Endodermal cell (in vitro differentiated cells): ENCODE measurements around the gene BRD7. TPM values are rescaled to one million over a fixed set of nuclear protein-coding genes. Genes with fewer than 3 reads are reported as not detected.

Experiments used
- DNase-seq: peaks from one replicate; pipeline ENCODE4 v3.0.0-alpha.2; 2017
- H3K27ac ChIP-seq: 2 replicates; pipeline ENCODE4 v1.5.1; 2013; ENCODE audit warnings: mild to moderate bottlenecking, low read depth, low read length, moderate library complexity
- H3K27me3 ChIP-seq: 2 replicates; pipeline ENCODE4 v1.6.1; 2013; ENCODE audit warnings: mild to moderate bottlenecking, low read length, moderate library complexity; ENCODE audit not compliant: insufficient read depth, control insufficient read depth, poor library complexity, severe bottlenecking
- H3K36me3 ChIP-seq: 2 replicates; pipeline ENCODE4 v1.7.0; 2013; ENCODE audit warnings: mild to moderate bottlenecking, low read length, moderate library complexity; ENCODE audit not compliant: control insufficient read depth, insufficient read depth
- H3K4me1 ChIP-seq: one replicate; pipeline ENCODE4 v1.7.0; 2013; ENCODE audit warnings: low read length; ENCODE audit not compliant: control insufficient read depth, insufficient read depth
- H3K4me3 ChIP-seq: 2 replicates; pipeline ENCODE4 v1.5.1; 2013; ENCODE audit warnings: mild to moderate bottlenecking, low read length, moderate library complexity
- H3K9ac ChIP-seq: 2 replicates; pipeline ENCODE4 v1.6.1; 2013; ENCODE audit warnings: mild to moderate bottlenecking, low read length, moderate library complexity; ENCODE audit not compliant: poor library complexity, severe bottlenecking; ENCODE audit errors: extremely low read depth
- H3K9me3 ChIP-seq: 2 replicates; pipeline ENCODE4 v1.6.1; 2013; ENCODE audit warnings: mild to moderate bottlenecking, low read length, moderate library complexity; ENCODE audit not compliant: control insufficient read depth
- H3K27ac Mint-ChIP-seq: 2 replicates; pipeline ENCODE4 v1.8.0; 2020; ENCODE audit warnings: mixed read lengths
- H3K27me3 Mint-ChIP-seq: 2 replicates; pipeline ENCODE4 v1.8.0; 2021; ENCODE audit warnings: mild to moderate bottlenecking, mixed read lengths; ENCODE audit not compliant: insufficient read depth
- H3K36me3 Mint-ChIP-seq: 2 replicates; pipeline ENCODE4 v1.8.0; 2020; ENCODE audit warnings: low read depth, mixed read lengths
- H3K4me1 Mint-ChIP-seq: 2 replicates; pipeline ENCODE4 v1.8.0; 2020; ENCODE audit warnings: mixed read lengths
- H3K4me3 Mint-ChIP-seq: 2 replicates; pipeline ENCODE4 v1.8.0; 2020; ENCODE audit warnings: mild to moderate bottlenecking, moderate library complexity, mixed read lengths
- H3K9me3 Mint-ChIP-seq: 2 replicates; pipeline ENCODE4 v1.8.0; 2020; ENCODE audit warnings: mild to moderate bottlenecking, mixed read lengths
- CTCF ChIP-seq: fragments of 200-600 bp; sonication (generic); conservative IDR thresholded peaks from 2 replicates; pipeline ENCODE4 v1.5.0; 2021; ENCODE audit warnings: antibody characterized with exemption, mild to moderate bottlenecking
- WGBS, 2 experiments: methylation state at CpG; one replicate each; pipeline versions ENCODE4 v1.1.5 to v1.1.7; 2013; ENCODE audit warnings: missing lambda C conversion rate in 2 of 2, mixed read lengths in 1 of 2; ENCODE audit not compliant: insufficient coverage in 1 of 2, insufficient read length in 1 of 2; 5-methylcytosine and 5-hydroxymethylcytosine counted together
- total RNA-seq, 2 donors: library from RNA; stranded (reverse); fragmentation: NEBNext Ultra II Directional in 1 of 2; extraction: Animal tissue kit (Norgen Biotek cat#: 25700) in 1 of 2; gene quantifications; 2 replicates in 1 of 2; 3 replicates in 1 of 2; pipeline ENCODE4 v1.2.1, GENCODE V29; 2021

BRD7 gene
- total RNA-seq, 2 donors from 2014 or later, result 125 to 163 TPM

GRCh38 chr16:50297301-50298074 lies 71.3 kb downstream of the BRD7 start:
- Mint-ChIP-seq H3K4me3 (no peak overlapping the region), H3K36me3 (peaks cover 11% of the 10 kb centered on the region), H3K27ac (no peak overlapping the region), H3K9me3 (no peaks in the 10 kb centered on the region), H3K4me1 (no peaks in the 10 kb centered on the region), H3K27me3 (no peaks in the 10 kb centered on the region)
- WGBS, 2 experiments, result 84 to 94% methylated on average over 5 to 15 of the region's 15 CpGs
- TF ChIP-seq CTCF, result no peak
- peak; percentile 43 for DNase-seq
- H3K4me3 ChIP-seq, result no peak overlapping the region
- H3K36me3 ChIP-seq, result no peaks in the 10 kb centered on the region
- H3K27ac ChIP-seq, result no peak overlapping the region
- no peak overlapping the region for H3K9ac ChIP-seq
- H3K4me1 ChIP-seq, result no peaks in the 10 kb centered on the region
- no peaks in the 10 kb centered on the region for H3K9me3 ChIP-seq
- H3K27me3 ChIP-seq, result no peaks in the 10 kb centered on the region

GRCh38 chr16:50296807-50297206 lies 72.0 kb downstream of the BRD7 start:
- 75% methylated on average over 2 of the region's 2 CpGs; no CpG with 5 or more reads in 1 of the 2 experiments for WGBS, 2 experiments
- Histone ChIP-seq H3K27ac (no peak overlapping the region), H3K4me1 (no peaks in the 10 kb centered on the region), H3K36me3 (no peaks in the 10 kb centered on the region), H3K9ac (no peak overlapping the region), H3K9me3 (no peaks in the 10 kb centered on the region), H3K27me3 (no peaks in the 10 kb centered on the region), H3K4me3 (no peak overlapping the region)
- H3K27ac Mint-ChIP-seq, result no peak overlapping the region
- no peak for TF ChIP-seq CTCF
- H3K4me3 Mint-ChIP-seq, result no peak overlapping the region
- H3K27me3 Mint-ChIP-seq, result no peaks in the 10 kb centered on the region
- H3K36me3 Mint-ChIP-seq, result peaks cover 11% of the 10 kb centered on the region
- DNase-seq, result no peak
- H3K9me3 Mint-ChIP-seq, result no peaks in the 10 kb centered on the region
- no peaks in the 10 kb centered on the region for H3K4me1 Mint-ChIP-seq

DNA sequence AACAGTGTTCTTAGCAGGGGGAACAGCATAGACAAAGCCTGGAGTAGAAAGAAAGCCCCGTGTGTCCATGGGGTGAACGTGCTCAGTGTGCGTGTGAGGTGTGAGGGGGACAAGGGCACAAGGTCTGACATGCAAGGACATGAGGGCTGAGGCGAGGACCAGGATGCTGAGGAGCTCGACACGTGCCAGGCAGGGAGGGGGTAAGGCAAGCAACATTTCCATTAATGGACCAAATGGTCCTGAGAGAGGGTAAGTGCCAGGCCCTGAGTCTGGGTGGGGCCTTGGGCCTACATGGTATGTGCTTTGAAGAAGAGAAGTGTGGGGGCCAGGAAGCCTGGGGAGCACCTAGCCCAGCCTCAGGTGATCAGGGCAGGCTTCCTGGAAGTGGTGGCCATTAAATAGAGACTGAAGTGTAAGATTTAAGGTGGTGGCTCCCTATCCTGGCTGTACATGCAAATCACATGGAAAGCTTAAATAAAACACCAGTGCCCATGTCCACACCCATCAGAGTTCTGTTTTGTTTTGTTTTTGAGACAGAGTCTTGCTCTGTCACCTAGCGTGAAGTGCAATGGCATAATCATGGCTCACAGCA lies 73.2 kb downstream of the BRD7 start:
- H3K4me3 Mint-ChIP-seq, result no peak overlapping the region
- no peak overlapping the region for H3K27ac ChIP-seq
- no peak overlapping the region for H3K4me3 ChIP-seq
- no peak for TF ChIP-seq CTCF
- H3K4me1 Mint-ChIP-seq, result no peaks in the 10 kb centered on the region
- H3K27me3 Mint-ChIP-seq, result no peaks in the 10 kb centered on the region
- no peak for DNase-seq
- H3K9me3 Mint-ChIP-seq, result no peaks in the 10 kb centered on the region
- H3K4me1 ChIP-seq, result no peaks in the 10 kb centered on the region
- no peak overlapping the region for H3K9ac ChIP-seq
- WGBS, 2 experiments, result 93 to 94% methylated on average over 7 of the region's 7 CpGs
- no peaks in the 10 kb centered on the region for H3K36me3 ChIP-seq
- no peaks in the 10 kb centered on the region for H3K27me3 ChIP-seq
- peaks cover 11% of the 10 kb centered on the region for H3K36me3 Mint-ChIP-seq
- no peak overlapping the region for H3K27ac Mint-ChIP-seq
- H3K9me3 ChIP-seq, result no peaks in the 10 kb centered on the region
